ENCODE measurements around the gene TNRC18.
"Not testable (repeated sequence)": the region's sequence is repeated elsewhere in the genome, so short reads cannot be mapped to it uniquely, and the experiment has no call there.

TNRC18 gene

GRCh38 chr7:5373300-5373699 lies 50.3 kb downstream of the TNRC18 start:
- H3K36me3 ChIP-seq (ENCODE audit: insufficient read depth, insufficient read length, low read length) = peaks cover 37% of the 10 kb centered on the region
- peaks cover 10% of the 10 kb centered on the region for H3K4me1 ChIP-seq (ENCODE audit: insufficient read depth, insufficient read length)

GRCh38 chr7:5370454-5371353 lies 52.9 kb downstream of the TNRC18 start:
- Histone ChIP-seq H3K9ac (ENCODE audit: insufficient read length, low read depth) (no peak overlapping the region), H3K9me3 (ENCODE audit: insufficient read depth, low read length) (no peaks in the 10 kb centered on the region), H3K4me3 (ENCODE audit: insufficient read length, low read depth) (no peak overlapping the region), H3K4me1 (ENCODE audit: insufficient read depth, insufficient read length) (peaks cover 4% of the 10 kb centered on the region), H3K27me3 (ENCODE audit: insufficient read depth, insufficient read length) (no peaks in the 10 kb centered on the region), H3K36me3 (ENCODE audit: insufficient read depth, insufficient read length, low read length) (peaks cover 25% of the 10 kb centered on the region)
- TF ChIP-seq YY1 (IDR thresholded peaks at IDR 0.05; ENCODE audit: insufficient read depth, insufficient read length) = no peak
- DNase-seq (ENCODE audit: low read depth, low spot score) = no peak

More at GRCh38 chr7:5373300-5373699, 50.3 kb downstream of the TNRC18 start:
- H3K9me3 ChIP-seq (ENCODE audit: insufficient read depth, low read length) = no peaks in the 10 kb centered on the region
- H3K4me3 ChIP-seq (ENCODE audit: insufficient read length, low read depth) = no peak overlapping the region
- H3K27me3 ChIP-seq (ENCODE audit: insufficient read depth, insufficient read length) = no peaks in the 10 kb centered on the region
- no peak for DNase-seq (ENCODE audit: low read depth, low spot score)
- no peak overlapping the region for H3K9ac ChIP-seq (ENCODE audit: insufficient read length, low read depth)
- TF ChIP-seq YY1 (IDR thresholded peaks at IDR 0.05; ENCODE audit: insufficient read depth, insufficient read length) (no peak), ZNF274 (IDR thresholded peaks at IDR 0.05; ENCODE audit: low read depth, low read length) (no peak), SUZ12 (IDR thresholded peaks at IDR 0.05; ENCODE audit: extremely low read depth, insufficient read depth, insufficient read length) (no peak)

GRCh38 chr7:5367661-5368060 lies 56.0 kb downstream of the TNRC18 start:
- TF ChIP-seq ZNF274 (IDR thresholded peaks at IDR 0.05; ENCODE audit: low read depth, low read length) (no peak), SUZ12 (IDR thresholded peaks at IDR 0.05; ENCODE audit: extremely low read depth, insufficient read depth, insufficient read length) (no peak), YY1 (IDR thresholded peaks at IDR 0.05; ENCODE audit: insufficient read depth, insufficient read length) (no peak)
- Histone ChIP-seq H3K27me3 (ENCODE audit: insufficient read depth, insufficient read length) (no peaks in the 10 kb centered on the region), H3K36me3 (ENCODE audit: insufficient read depth, insufficient read length, low read length) (peaks cover 14% of the 10 kb centered on the region), H3K4me1 (ENCODE audit: insufficient read depth, insufficient read length) (no peaks in the 10 kb centered on the region), H3K4me3 (ENCODE audit: insufficient read length, low read depth) (no peak overlapping the region), H3K9me3 (ENCODE audit: insufficient read depth, low read length) (no peaks in the 10 kb centered on the region), H3K9ac (ENCODE audit: insufficient read length, low read depth) (no peak overlapping the region)
- DNase-seq (ENCODE audit: low read depth, low spot score) = no peak

- not testable (repeated sequence) for H3K27me3 ChIP-seq (ENCODE audit: insufficient read depth, insufficient read length); H3K9me3 ChIP-seq (ENCODE audit: insufficient read depth, low read length); H3K4me3 ChIP-seq (ENCODE audit: insufficient read length, low read depth); H3K4me1 ChIP-seq (ENCODE audit: insufficient read depth, insufficient read length); H3K9ac ChIP-seq (ENCODE audit: insufficient read length, low read depth)
- H3K36me3 ChIP-seq (ENCODE audit: insufficient read depth, insufficient read length, low read length) = peaks cover 24% of the 10 kb centered on the region
- DNase-seq (ENCODE audit: low read depth, low spot score) = peak; percentile 86
These were observed 57.5 kb downstream of the TNRC18 start for GRCh38 chr7:5365976-5366625.

GRCh38 chr7:5363729-5364128 lies 59.9 kb downstream of the TNRC18 start:
- TF ChIP-seq ZNF274 (IDR thresholded peaks at IDR 0.05; ENCODE audit: low read depth, low read length) (no peak), SUZ12 (IDR thresholded peaks at IDR 0.05; ENCODE audit: extremely low read depth, insufficient read depth, insufficient read length) (no peak), YY1 (IDR thresholded peaks at IDR 0.05; ENCODE audit: insufficient read depth, insufficient read length) (no peak)
- Histone ChIP-seq H3K36me3 (ENCODE audit: insufficient read depth, insufficient read length, low read length) (peaks cover 25% of the 10 kb centered on the region), H3K27me3 (ENCODE audit: insufficient read depth, insufficient read length) (no peaks in the 10 kb centered on the region), H3K4me3 (ENCODE audit: insufficient read length, low read depth) (no peak overlapping the region), H3K9me3 (ENCODE audit: insufficient read depth, low read length) (no peaks in the 10 kb centered on the region), H3K9ac (ENCODE audit: insufficient read length, low read depth) (no peak overlapping the region), H3K4me1 (ENCODE audit: insufficient read depth, insufficient read length) (peaks cover 5% of the 10 kb centered on the region)
- DNase-seq (ENCODE audit: low read depth, low spot score) = no peak

GRCh38 chr7:5362466-5362865 lies 61.2 kb downstream of the TNRC18 start:
- DNase-seq (ENCODE audit: low read depth, low spot score) = no peak
- Histone ChIP-seq H3K4me3 (ENCODE audit: insufficient read length, low read depth) (no peak overlapping the region), H3K4me1 (ENCODE audit: insufficient read depth, insufficient read length) (peaks cover 7% of the 10 kb centered on the region), H3K9me3 (ENCODE audit: insufficient read depth, low read length) (no peaks in the 10 kb centered on the region), H3K36me3 (ENCODE audit: insufficient read depth, insufficient read length, low read length) (peaks cover 30% of the 10 kb centered on the region), H3K27me3 (ENCODE audit: insufficient read depth, insufficient read length) (no peaks in the 10 kb centered on the region), H3K9ac (ENCODE audit: insufficient read length, low read depth) (no peak overlapping the region)
- TF ChIP-seq ZNF274 (IDR thresholded peaks at IDR 0.05; ENCODE audit: low read depth, low read length) = no peak
- TF ChIP-seq SUZ12 (IDR thresholded peaks at IDR 0.05; ENCODE audit: extremely low read depth, insufficient read depth, insufficient read length) = no peak
- TF ChIP-seq YY1 (IDR thresholded peaks at IDR 0.05; ENCODE audit: insufficient read depth, insufficient read length) = no peak

GRCh38 chr7:5361446-5362127 lies 62.0 kb downstream of the TNRC18 start:
- Histone ChIP-seq H3K4me3 (ENCODE audit: insufficient read length, low read depth) (no peak overlapping the region), H3K9ac (ENCODE audit: insufficient read length, low read depth) (no peak overlapping the region), H3K27me3 (ENCODE audit: insufficient read depth, insufficient read length) (no peaks in the 10 kb centered on the region), H3K36me3 (ENCODE audit: insufficient read depth, insufficient read length, low read length) (peaks cover 38% of the 10 kb centered on the region), H3K9me3 (ENCODE audit: insufficient read depth, low read length) (no peaks in the 10 kb centered on the region), H3K4me1 (ENCODE audit: insufficient read depth, insufficient read length) (peaks cover 7% of the 10 kb centered on the region)
- DNase-seq (ENCODE audit: low read depth, low spot score) = no peak
- no peak for TF ChIP-seq SUZ12 (IDR thresholded peaks at IDR 0.05; ENCODE audit: extremely low read depth, insufficient read depth, insufficient read length)
- TF ChIP-seq YY1 (IDR thresholded peaks at IDR 0.05; ENCODE audit: insufficient read depth, insufficient read length) = no peak
- TF ChIP-seq ZNF274 (IDR thresholded peaks at IDR 0.05; ENCODE audit: low read depth, low read length) = no peak

Measured in NT2/D1 (cell line).